HG03280 (cell line): ENCODE results near the gene SPRTN.

Source experiments
- ATAC-seq: cut with Tn5 transposase; IDR thresholded peaks from one replicate; pipeline ENCODE4 v1.9.1; 2021; ENCODE audit warnings: mild to moderate bottlenecking, moderate library complexity; ENCODE audit not compliant: unreplicated experiment

SPRTN gene

GRCh38 chr1:231376101-231376500 is 38.0 kb downstream of the SPRTN start:
- no peak for ATAC-seq

DNA sequence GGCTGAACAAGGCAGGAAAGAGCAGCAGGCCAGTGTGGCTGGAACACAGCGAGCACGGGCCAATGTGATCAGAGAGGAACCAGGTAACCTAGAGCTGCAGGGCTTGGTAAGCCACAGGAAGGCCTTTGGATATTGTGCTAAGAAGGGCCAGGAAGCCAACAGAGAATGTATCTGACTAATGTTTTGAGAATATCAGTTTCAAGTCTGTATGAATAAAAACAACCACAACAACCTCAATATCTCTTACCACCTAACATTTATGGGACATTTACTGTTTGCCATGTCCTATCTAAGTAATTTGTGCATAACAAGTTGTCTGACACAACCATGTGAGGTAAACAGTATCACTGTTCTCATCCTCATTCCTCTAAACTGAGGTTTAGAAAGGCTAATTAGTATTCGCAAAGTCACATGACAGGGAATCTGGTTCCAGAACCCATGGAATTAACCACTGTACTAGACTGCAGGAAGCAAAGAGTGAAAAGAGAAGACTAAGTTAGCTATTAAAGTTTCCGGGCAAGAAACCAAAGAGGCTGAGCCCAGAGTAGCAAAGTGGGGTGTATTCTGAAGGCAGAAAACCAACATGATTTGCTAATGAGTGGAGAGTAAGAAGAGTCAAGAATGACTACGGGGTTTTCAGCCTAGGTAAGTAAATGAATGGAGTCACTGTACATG is 38.9 kb downstream of the SPRTN start:
- no peak for ATAC-seq

DNA sequence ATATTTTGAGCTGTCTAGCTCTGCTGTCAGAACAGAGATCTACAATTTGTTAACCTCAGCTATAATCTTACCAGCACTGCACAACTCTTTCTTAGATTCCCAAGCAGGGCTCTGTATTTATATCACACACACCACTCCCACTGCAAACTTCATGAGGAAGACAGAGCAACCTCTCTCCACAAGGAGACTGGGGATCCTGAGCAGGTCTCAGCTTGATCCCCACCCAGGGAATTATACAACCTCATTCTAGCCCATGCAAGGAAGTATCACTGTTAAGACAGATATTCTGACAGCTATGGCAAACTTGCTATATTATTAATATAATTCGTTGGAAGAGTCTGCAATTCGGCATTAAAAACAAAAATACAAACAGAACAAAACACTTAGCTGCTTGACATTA is 43.6 kb downstream of the SPRTN start:
- ATAC-seq = no peak

DNA sequence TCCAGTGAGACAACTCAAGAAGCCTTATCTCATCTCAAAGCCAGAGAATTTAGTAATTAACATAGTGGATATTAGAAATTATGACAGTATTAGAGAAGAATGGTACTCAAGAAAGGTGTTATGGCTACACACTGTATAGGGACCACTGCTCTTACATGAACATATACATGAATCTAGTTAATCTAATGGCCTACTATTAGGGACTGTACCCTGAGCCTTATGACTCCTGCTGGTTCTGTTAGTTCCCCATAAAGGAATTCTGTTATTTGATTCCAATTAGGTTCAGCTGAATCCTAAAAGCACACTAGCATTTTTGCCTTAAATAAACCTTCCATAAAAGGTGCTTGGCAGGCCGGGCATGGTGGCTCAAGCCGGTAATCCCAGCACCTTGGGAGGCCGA is 44.3 kb downstream of the SPRTN start:
- ATAC-seq = no peak

DNA sequence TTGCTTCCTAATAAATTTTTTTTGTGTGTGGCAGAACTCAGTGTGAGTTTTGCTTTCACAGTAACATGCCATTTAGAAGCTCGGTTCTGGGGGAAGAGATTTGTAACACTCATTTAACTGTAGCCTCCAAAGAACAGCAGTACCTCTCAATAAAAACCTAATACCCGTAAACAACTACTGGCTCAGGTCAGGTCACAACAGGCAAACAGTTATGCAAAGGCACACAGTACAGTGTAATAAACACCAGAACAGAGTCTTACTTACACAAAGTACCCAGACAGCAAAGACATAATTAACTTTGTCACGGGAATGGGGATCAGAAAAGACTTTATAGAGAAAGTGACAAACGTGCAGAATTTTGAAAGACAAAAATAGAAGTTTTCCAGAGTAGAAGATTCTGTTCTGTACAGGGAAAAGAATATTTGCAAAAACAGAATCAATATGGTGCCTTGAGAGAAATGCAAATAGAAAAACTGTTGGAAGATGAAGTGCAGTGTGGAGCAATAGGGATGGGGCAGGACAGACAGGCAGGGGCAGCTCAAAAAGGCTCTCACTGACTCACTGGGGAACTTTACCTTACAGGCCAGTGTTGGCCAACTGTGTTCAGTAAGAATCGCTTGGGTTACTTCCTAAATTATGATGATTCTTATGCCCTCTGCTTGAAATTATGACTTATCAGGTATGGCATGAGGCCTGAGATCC is 45.2 kb downstream of the SPRTN start:
- no peak for ATAC-seq

DNA sequence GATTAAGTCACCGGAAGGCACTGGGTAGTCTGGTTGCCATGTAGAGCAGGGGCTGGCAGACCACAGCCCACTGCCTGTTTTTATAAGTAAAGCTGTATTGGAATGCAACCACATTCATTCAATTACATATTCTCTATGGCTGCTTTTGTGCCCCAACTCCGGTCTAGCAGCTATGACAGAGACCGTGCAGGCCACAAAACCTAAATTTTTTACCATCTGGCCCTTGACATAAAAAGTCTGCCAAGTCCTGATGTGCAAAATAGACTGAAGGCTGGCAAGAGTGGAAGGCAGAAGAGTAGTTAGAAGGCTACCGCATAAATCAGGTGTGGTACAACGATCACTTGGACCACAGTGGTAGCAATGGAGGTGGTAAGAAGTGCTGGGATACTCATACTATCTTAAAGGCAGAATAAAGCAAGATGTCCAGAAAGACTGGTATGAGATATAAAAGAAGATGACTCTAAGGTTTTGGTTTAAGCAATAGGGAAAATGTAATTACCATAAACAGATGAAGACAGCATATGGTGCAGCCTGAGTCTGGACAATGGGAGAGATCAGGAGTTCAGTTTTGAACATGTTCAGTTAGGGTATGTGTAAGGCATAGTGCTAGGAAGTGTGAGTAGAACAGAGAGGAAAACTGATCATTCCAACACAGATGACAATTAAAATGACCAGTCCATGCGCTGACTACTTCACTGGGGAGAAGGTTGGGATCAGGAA is 46.8 kb downstream of the SPRTN start:
- no peak for ATAC-seq

DNA sequence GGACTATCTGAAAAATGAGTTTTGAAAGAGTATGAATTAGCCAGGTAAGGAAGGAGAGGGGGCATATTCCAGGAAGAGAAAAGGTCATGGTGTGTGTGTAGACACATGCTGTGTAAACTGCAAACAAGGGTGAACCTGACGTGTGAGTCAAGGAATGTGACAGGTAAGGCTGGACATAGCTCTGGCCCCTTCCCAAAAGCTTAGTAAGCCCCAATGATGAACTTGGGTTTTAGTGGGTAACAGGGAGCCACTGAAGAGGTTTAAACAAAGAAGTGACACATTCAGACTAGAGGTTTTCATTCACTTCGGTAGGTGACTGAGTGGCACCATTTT is 47.3 kb downstream of the SPRTN start:
- no peak for ATAC-seq

- ATAC-seq = no peak
Observed at GRCh38 chr1:231386466-231386865, 48.4 kb downstream of the SPRTN start.

DNA sequence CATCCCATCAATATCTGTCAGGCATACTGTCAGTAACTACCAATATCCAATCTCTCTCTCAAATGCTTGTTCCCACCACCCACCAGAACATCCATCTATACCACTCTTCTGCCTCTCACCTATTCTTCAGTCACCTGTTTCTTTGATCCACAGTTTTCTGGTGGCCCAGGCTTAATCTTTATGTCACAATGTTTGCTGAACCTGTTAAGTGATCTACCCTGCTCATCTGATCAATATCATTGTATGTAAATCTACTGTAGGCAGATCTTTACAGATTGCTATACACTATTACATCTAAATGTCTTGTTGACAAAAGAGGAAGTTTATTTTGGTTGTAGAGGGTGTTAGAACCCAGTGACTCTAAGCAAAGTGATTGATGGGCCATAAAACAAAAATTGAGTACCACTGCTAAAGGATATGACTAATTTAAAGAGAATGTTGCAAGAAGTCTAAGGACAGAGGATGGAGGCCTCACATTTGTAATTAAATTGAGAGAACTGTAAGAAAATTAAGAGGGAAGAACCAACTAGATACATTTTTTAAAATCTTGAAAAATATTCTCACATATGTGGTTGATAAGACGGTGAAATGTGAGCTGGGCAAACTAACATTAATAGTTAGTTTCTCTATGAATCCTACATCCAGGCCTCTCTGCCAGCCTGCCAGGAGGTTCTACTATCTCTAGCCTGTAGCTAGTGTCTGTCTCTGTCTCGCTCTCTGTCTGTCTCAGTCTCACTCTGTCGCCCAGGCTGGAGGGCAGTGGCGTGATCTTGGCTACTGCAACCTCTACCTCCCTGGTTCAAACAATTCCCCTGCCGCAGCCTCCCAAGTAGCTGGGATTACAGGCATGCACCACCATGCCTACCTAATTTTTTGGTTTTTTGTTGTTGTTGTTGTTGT is 49.9 kb downstream of the SPRTN start:
- no peak for ATAC-seq

GRCh38 chr1:231390071-231390470 is 52.0 kb downstream of the SPRTN start:
- ATAC-seq = no peak

DNA sequence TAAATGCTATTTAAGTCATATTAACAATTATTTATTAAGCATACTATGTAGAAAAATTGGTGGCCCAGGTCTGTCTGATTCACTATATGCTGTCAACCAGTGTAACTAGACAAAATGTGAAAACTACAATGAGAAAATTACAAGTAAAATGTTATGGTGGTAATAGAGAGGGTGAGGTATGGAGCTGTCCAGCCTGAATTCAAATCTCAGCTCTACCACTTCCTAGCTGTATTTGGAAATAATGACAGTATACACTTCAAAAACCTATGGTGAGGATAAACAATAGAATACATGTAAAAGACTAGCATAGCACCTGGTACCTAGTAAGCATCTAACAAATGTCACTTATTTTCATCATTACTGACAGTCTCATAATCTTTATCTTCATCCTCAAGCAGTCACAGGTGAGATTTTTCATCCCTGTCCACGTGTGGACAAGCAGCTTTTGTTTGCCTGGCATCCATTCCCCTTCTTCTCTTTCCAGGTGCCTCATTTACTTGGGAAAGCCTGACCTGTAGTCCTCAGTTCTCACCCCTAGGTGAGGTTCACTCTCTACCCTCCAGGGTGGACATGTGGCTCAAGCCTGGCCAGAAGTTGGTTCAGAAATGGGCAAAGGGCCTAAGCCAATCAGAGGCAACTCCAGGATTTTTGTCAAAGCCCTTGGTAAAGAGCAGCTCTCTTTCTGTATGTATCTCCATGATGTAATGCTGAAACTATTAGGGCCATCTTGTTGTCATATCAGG is 54.5 kb downstream of the SPRTN start:
- no peak for ATAC-seq

DNA sequence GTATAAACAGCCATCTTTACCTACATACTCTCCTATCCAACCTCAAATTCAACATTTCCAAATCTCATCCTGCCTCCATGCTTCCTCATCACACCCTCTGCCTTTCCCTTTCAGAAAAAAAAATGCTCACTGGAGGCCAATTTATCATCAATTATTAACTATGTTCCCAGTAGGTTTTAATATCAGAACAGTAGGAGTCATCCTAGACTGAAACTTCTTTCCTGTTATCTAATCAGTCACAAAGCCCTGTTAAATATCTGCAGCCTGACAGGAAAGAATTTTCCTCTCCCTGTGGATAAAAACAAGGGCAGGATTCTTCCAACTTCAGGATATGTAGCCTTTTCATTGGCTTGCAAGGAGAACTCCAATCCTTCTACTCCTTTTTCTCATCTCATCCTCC is 55.6 kb downstream of the SPRTN start:
- no peak for ATAC-seq

DNA sequence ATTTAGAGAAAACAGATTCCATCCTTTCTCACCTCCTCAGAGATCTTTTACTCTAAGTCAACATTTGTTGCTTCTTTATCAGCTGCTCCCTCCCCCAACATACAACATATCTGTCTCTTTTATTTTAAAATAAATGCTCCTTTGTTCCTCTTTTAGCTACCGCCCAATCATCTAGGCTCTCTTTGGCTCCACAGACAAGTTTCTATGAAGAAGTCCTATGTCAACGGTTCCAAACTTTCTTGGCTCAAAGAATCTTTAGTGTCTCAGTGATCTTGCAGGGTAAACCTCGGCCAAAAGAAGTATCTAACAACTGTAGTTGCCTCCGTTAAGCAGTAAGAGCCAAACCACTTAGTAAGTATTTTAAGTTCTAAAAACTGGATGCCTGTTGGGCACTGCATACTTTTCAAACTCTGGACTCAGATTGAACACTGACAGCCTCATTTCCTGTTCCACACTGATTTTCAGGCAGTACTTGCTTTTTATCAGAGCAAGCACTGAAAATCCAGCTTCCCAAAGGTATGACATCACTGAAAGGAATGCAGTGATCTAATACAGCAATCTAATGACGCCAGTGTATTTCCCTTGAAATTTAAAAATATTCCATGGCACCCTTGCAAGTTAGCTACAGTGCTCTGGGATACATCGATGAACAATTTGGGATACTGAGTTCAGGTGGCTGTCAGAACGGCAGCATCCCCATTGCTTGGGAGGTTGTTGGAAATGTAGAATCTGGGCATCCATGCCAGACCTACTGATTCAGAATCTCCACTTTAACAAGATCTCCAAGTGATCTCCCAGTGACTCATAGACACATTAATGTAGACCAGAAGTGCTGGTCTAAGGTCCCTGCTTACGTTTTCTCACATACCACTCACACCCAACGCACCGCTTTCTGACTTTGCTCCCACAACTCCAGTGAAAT is 57.2 kb downstream of the SPRTN start:
- no peak for ATAC-seq

GRCh38 chr1:231395998-231396390 is 57.9 kb downstream of the SPRTN start:
- ATAC-seq = no peak

DNA sequence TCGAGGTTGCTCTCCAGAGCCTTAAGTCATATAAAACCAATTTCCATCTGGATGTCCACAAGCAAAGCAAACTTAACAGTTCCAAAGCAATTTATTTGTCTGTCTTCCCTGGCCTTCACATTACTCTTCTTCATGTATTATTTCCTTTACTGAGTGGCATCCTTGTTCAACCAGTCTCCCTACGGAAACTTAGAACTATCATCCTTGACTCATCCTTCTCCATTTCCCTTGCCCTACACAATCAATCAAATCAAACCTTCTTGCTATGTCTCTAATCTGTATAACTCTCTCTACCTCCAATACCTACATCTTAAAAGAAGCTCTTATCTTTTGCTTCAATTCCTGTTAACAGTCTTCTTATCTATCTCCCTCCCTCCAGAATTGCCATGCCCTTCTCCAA is 58.5 kb downstream of the SPRTN start:
- ATAC-seq = no peak

GRCh38 chr1:231397886-231398671 is 60.0 kb downstream of the SPRTN start:
- no peak for ATAC-seq

- no peak for ATAC-seq
Observed at GRCh38 chr1:231401478-231401877, 63.4 kb downstream of the SPRTN start.

DNA sequence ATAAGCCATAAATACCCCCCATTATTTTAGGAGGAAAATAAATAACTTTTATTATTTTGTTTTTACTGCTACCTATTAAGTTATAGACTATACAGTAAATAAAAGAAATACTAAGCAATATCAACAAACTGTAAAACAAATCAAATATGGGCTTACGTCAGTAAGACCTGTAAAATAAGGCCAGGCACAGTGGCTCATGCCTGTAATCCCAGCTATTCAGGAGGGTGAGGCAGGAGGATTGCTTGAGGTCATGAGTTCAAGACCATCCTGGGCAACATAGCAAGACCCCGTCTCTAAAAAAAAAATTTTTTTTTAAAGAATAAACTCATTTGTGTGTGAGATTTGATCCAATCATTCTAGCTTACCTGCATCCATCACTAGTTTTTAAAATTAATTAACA is 66.2 kb downstream of the SPRTN start:
- no peak for ATAC-seq
